H1 (cell line): ENCODE measurements around the gene KRT4. TPM values are rescaled to one million over a fixed set of nuclear protein-coding genes. Genes with fewer than 3 reads are reported as not detected.

Experiments used
- E2F6 ChIP-seq: IDR thresholded peaks from 2 replicates; pipeline ENCODE4 v1.6.1; 2012; ENCODE audit warnings: inconsistent platforms
- polyA plus RNA-seq, 7 experiments: library from polyadenylated mRNA; depleted of rRNA in 3 of 7; stranded (reverse) in 5 of 7; unstranded in 2 of 7; fragments of >200 nt in 5 of 7; fragments of 200-250 nt in 2 of 7; gene quantifications; 1 replicate in 5 of 7; 2 replicates in 1 of 7; 4 replicates in 1 of 7; pipeline versions ENCODE4 v1.2.1 to v1.2.3, GENCODE V29; 2011 to 2013; ENCODE audit warnings: missing spikeins in 2 of 7, mixed read lengths in 2 of 7
- total RNA-seq: library from RNA; stranded (reverse); fragmentation: NEBNext Ultra II Directional; extraction: Animal tissue kit (Norgen Biotek cat#: 25700); gene quantifications from 2 replicates; pipeline ENCODE4 v1.2.1, GENCODE V29; 2021

Gene KRT4
- total and polyA plus RNA-seq, 2 of the 8 experiments (the other 6 are each of a cell fraction or from before 2014, with no cell fraction given), result not detected

GRCh38 chr12:52806821-52807543 is 6.9 kb downstream of the KRT4 start (continued):
- no peak for TF ChIP-seq E2F6
- TF ChIP-seq, all 59 proteins: peak for 0
